SK-N-SH treated with all-trans-retinoic acid at 6 μM for 48 hours (cell line): ENCODE measurements around the gene WDR73.

Source experiments
- CSDC2 ChIP-seq: fragments of 250-450 bp; sonication (Bioruptor Pico); IDR thresholded peaks from 2 replicates; pipeline ENCODE4 v1.5.0; 2020; ENCODE audit warnings: mild to moderate bottlenecking, moderate library complexity
- GLIS3 ChIP-seq: fragments of 250-450 bp; sonication (Bioruptor Pico); IDR thresholded peaks from 2 replicates; pipeline ENCODE4 v1.5.0; 2020; ENCODE audit warnings: mild to moderate bottlenecking, moderate library complexity
- ISL1 ChIP-seq: fragments of 250-450 bp; sonication (Bioruptor Pico); IDR thresholded peaks from 2 replicates; pipeline ENCODE4 v2.1.2; 2022; ENCODE audit warnings: mild to moderate bottlenecking, moderate library complexity
- PATZ1 ChIP-seq: fragments of 250-450 bp; sonication (Bioruptor Pico); IDR thresholded peaks from 2 replicates; pipeline ENCODE4 v1.8.0; 2020; ENCODE audit warnings: mild to moderate bottlenecking, moderate library complexity, borderline replicate concordance
- PPARA ChIP-seq: fragments of 250-450 bp; sonication (Bioruptor Pico); IDR thresholded peaks from 2 replicates; pipeline ENCODE4 v1.5.0; 2020; ENCODE audit warnings: mild to moderate bottlenecking, borderline replicate concordance
- TCF4 ChIP-seq: fragments of 250-450 bp; sonication (Bioruptor Pico); IDR thresholded peaks from 2 replicates; pipeline ENCODE4 v1.8.0; 2021; ENCODE audit warnings: mild to moderate bottlenecking, moderate library complexity, borderline replicate concordance
- TOX ChIP-seq: fragments of 250-450 bp; sonication (Bioruptor Pico); IDR thresholded peaks from 2 replicates; pipeline ENCODE4 v1.8.0; 2021; ENCODE audit warnings: mild to moderate bottlenecking, moderate library complexity, borderline replicate concordance
- ZFP3 ChIP-seq: fragments of 250-450 bp; sonication (Bioruptor Pico); IDR thresholded peaks from 2 replicates; pipeline ENCODE4 v1.5.0; 2020; ENCODE audit warnings: mild to moderate bottlenecking, moderate library complexity
- TF ChIP-seq, protein P1 (sequence below): fragments of 250-450 bp; sonication (Bioruptor Pico); IDR thresholded peaks from 2 replicates; pipeline ENCODE4 v1.5.1; 2020; ENCODE audit warnings: low read depth, mild to moderate bottlenecking, moderate library complexity
- TF ChIP-seq, protein P2 (sequence below): fragments of 250-450 bp; sonication (Bioruptor Pico); IDR thresholded peaks from 2 replicates; pipeline ENCODE4 v1.5.1; 2021; ENCODE audit warnings: mild to moderate bottlenecking, moderate library complexity
- TF ChIP-seq, protein P3 (sequence below): fragments of 250-450 bp; sonication (Bioruptor Pico); IDR thresholded peaks from 2 replicates; pipeline ENCODE4 v1.5.0; 2020; ENCODE audit warnings: mild to moderate bottlenecking, moderate library complexity

- TF ChIP-seq CSDC2 (CRISPR knock-in tag) (no peak), TCF4 (CRISPR knock-in tag) (no peak), TOX (CRISPR knock-in tag) (no peak), GLIS3 (CRISPR knock-in tag) (no peak), ISL1 (CRISPR knock-in tag) (no peak), PATZ1 (no peak), PPARA (no peak), ZFP3 (CRISPR knock-in tag) (no peak)
- TF ChIP-seq, protein P1, sequence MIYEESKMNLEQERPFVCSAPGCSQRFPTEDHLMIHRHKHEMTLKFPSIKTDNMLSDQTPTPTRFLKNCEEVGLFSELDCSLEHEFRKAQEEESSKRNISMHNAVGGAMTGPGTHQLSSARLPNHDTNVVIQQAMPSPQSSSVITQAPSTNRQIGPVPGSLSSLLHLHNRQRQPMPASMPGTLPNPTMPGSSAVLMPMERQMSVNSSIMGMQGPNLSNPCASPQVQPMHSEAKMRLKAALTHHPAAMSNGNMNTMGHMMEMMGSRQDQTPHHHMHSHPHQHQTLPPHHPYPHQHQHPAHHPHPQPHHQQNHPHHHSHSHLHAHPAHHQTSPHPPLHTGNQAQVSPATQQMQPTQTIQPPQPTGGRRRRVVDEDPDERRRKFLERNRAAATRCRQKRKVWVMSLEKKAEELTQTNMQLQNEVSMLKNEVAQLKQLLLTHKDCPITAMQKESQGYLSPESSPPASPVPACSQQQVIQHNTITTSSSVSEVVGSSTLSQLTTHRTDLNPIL (CRISPR knock-in tag), result no peak
- TF ChIP-seq, protein P2, sequence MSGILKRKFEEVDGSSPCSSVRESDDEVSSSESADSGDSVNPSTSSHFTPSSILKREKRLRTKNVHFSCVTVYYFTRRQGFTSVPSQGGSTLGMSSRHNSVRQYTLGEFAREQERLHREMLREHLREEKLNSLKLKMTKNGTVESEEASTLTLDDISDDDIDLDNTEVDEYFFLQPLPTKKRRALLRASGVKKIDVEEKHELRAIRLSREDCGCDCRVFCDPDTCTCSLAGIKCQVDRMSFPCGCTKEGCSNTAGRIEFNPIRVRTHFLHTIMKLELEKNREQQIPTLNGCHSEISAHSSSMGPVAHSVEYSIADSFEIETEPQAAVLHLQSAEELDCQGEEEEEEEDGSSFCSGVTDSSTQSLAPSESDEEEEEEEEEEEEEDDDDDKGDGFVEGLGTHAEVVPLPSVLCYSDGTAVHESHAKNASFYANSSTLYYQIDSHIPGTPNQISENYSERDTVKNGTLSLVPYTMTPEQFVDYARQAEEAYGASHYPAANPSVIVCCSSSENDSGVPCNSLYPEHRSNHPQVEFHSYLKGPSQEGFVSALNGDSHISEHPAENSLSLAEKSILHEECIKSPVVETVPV (CRISPR knock-in tag), result no peak
- TF ChIP-seq, protein P3, sequence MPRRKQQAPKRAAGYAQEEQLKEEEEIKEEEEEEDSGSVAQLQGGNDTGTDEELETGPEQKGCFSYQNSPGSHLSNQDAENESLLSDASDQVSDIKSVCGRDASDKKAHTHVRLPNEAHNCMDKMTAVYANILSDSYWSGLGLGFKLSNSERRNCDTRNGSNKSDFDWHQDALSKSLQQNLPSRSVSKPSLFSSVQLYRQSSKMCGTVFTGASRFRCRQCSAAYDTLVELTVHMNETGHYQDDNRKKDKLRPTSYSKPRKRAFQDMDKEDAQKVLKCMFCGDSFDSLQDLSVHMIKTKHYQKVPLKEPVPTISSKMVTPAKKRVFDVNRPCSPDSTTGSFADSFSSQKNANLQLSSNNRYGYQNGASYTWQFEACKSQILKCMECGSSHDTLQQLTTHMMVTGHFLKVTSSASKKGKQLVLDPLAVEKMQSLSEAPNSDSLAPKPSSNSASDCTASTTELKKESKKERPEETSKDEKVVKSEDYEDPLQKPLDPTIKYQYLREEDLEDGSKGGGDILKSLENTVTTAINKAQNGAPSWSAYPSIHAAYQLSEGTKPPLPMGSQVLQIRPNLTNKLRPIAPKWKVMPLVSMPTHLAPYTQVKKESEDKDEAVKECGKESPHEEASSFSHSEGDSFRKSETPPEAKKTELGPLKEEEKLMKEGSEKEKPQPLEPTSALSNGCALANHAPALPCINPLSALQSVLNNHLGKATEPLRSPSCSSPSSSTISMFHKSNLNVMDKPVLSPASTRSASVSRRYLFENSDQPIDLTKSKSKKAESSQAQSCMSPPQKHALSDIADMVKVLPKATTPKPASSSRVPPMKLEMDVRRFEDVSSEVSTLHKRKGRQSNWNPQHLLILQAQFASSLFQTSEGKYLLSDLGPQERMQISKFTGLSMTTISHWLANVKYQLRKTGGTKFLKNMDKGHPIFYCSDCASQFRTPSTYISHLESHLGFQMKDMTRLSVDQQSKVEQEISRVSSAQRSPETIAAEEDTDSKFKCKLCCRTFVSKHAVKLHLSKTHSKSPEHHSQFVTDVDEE, result no peak
Measured at GRCh38 chr15:84605554-84605882, 48.6 kb downstream of the WDR73 start.
